HG03469 (cell line): ENCODE results near the gene CAPN15.
"Not testable (repeated sequence)": the region's sequence is repeated elsewhere in the genome, so short reads cannot be mapped to it uniquely, and the experiment has no call there.

ENCODE experiments used
- ATAC-seq: cut with Tn5 transposase; IDR thresholded peaks from one replicate; pipeline ENCODE4 v1.9.1; 2021; ENCODE audit warnings: mild to moderate bottlenecking, moderate library complexity, moderate number of reproducible peaks; ENCODE audit not compliant: unreplicated experiment

Gene CAPN15

DNA sequence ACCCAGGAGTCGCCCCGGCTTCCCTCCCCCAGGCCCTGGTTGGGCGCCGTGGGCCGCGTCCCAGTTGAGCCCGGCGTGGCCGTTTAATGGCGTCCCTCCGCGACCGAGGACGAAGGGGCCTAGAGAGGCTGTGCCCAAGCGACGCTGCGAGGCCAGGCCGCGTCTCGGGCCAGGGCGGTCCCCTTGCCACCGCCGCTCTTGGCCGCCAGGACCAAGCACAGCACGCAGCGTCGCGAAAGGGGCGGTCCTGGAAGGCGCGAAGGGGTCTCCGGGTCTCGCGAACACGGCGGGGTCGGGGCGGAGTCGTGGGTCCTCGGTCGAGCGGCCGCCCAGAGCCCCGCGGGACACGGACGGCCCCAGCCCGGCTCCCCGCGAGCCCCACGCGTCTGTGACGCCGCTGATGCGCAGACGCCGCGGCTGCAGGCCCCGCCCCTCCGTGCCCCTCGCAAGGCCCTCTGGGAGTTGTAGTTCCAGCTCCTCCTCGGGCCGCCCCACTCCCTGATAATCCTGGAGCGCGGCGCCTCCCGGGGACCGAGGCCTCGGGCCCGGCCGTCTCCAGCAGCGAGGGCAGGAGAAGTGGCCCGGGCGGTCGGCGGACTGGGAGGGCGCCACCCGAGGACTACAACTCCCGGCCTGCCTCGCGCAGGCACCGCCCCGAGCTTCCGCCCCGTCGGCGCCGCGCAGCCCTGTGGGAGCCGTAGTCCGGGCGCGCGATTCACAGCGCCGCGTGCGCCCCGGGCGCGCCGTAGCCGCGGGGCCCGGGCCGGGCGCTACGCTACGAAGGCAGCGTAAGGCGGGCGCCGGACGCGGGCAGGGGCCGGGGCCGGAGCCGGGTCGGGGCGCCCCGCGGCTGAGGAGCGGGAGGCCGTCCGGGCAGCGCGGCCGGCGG lies at the start of gene CAPN15:
Gene CAPN15 (plus strand): TSS at position 698 of the 889 bp plus-strand sequence. CDS start 19,127 bp downstream, outside the sequence.
- peak; percentile 32 for ATAC-seq

- not testable (repeated sequence) for ATAC-seq
These were observed 49.2 kb upstream of the CAPN15 start for GRCh38 chr16:478287-478686.

DNA sequence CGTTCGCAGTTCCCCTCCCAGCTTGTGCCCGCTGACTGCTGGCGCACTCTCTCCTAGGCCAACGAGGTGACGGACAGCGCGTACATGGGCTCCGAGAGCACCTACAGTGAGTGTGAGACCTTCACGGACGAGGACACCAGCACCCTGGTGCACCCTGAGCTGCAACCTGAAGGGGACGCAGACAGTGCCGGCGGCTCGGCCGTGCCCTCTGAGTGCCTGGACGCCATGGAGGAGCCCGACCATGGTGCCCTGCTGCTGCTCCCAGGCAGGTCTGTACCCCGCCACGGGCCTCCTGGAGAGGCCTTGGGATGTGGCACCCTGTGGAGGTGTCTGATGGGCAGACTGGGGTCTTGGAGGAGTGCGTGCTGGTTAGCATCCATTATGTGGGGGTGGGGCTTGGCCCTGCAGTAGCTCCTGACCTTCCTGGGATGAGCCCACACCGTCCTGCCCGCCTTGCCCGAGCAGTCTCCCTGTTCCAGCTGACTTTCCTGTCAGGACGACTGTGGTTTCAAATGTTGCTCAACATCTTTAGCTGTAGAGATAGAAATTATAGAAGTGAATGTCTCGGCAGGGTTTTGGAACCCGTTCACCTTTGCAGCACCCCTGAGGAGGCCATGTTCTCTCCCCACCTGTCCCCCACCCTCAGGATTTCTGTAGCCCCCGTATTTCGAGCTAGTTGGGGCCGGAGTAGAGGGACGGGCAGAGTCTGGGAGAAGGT lies 44.9 kb upstream of the CAPN15 start:
- ATAC-seq = no peak

- ATAC-seq = no peak
These were observed 44.0 kb upstream of the CAPN15 start for GRCh38 chr16:483341-484075.

- ATAC-seq = no peak
These were observed 37.9 kb upstream of the CAPN15 start for GRCh38 chr16:489606-490005.

DNA sequence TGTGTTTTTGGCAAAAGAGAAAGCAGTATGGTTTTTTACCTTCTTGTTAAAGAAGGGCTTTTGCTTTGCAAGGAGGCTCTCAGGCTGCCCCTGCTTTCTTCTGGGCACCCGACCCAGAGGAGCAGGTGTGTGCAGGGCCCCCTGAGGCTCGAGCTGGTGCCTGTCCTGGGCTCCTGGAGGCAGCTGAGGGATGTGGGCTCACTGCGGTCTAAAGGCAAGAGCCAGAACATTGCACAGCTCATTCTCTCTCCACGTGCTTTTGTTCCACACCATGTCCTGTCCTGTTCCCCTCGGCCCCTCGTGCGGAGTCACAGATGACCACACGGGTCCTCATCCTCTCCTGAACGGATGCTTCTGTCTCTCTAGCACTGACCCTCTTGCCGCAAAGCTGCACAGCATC lies 36.7 kb upstream of the CAPN15 start:
- ATAC-seq = no peak

DNA sequence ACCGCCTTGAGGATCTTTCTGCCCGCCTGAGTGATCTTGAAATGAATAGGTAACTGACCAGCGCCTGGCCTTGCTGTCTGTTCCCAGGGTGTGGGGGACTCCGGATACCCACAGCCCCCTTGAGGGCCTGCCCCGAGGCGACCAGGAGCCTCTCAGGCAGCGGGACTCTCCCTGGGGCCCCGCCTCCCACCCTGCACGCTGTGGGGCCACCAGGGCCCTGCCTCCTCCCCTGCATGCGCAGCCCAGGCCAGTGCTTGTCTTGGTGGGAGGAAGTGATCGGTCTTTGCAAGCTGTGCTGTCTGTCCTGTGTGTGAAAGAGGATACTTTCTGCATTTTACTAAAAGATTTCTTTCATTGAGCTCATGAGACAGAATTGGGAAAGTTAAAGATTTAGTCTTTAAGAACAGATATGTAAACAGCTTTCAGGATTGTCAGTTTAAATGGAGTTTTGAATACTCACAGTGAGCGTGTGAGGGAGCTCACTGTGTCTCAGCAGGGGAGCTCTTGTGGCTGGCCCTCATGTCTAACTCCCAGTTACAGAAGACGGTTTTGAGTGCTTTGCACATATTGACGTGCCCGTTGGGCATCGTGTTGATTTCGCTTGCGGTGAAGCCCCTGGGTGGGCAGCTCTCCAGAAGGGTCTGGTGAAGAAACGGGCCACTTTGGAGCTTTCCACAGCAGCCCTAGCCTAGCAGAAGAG lies 36.1 kb upstream of the CAPN15 start:
- ATAC-seq = no peak

DNA sequence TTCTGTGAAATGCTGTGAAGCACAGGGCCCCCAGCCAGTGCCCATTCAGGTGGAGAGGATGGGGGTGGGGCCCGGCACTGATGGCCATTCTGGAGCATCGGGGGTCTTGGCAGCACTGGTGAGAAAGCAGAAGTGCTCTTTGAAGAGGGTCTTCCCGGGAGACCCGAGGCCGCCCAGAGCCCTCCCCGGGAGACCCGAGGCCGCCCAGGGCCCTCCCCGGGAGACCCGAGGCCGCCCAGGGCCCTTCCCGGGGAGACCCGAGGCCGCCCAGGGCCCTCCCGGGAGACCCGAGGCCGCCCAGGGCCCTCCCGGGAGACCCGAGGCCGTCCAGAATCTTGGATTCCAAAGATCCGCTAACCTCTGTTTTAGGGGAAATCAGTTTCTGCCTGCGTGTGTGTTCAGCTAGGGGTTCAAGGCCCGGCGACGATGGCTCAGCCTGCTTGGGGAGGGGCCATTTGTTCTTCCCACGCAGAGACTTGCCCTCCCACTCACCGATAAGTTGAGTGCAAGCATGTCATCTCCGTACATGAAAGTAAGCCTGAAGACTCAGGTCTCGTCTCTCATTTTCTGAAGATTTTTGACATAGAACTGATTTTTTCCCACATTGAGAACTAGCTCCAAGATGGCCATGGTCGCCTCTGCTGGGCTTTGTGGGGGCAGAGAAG lies 35.2 kb upstream of the CAPN15 start:
- no peak for ATAC-seq

GRCh38 chr16:494676-495075 lies 32.8 kb upstream of the CAPN15 start:
- not testable (repeated sequence) for ATAC-seq

DNA sequence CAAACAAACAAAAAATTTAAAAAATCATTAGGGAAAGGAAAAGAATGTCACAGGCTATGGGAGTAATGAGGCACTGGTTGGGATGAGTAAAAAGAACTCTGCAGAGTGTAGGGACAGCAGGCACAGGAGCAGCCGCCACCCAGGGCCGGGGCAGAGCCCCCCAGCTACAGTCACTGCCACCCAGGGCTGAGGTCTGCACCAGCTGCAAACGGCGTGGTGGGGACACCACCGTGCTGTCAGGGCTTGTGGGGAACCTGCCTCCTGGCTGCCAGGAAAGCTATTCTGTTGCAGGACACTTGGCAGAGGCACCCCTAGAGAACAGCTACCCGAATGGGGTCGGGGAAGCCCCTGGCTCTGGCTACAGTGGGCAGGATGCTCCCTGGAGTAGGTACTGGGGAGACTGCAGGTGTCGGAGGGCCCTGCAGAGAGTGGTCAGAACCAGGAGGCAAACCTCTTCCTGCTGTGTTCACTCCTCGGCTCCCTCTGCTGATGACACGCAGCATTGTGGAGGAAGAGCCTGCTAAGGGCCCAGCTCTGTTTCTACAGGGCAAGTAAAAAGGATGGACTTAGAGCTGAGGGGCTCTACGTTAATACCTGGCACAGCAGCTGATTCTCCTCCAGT lies 32.3 kb upstream of the CAPN15 start:
- ATAC-seq = no peak

DNA sequence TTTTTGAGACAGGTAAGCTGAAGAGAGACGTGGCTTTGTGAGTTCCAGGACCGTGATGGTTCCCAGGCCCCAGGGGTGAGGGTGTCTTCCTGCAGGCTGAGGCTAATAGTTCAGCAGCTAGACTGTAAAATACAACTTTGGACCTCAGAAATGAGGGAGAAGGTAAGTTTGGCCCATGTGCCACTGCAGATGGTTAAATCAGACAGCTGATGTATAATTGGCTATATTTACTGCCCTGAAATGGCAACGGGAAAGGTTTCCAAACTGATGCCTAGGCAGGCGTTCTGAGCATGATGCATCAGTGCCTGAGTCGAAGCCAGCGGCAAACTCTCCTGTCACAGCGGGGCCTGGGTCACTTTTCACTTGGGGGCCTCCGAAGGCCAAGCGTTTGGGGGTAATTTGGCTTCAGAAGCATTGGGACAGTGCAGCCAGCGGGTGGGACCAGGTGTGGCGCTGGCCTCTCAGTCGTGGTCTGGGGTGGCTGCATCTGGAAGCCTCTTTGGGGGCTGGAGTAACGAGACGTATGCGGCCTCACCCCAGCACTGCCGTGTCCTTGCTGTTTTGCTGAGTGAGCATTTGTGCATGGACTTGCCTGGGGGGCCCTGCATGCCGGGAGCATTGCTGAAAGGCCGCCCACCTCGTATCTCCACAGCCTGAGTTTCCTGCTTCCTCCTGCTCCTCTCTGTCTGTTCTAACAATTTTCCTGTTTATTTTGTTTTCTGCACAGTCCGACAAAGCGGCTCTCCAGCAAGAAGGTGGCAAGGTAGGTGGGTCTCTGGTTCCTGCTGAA lies 31.2 kb upstream of the CAPN15 start:
- no peak for ATAC-seq

- ATAC-seq = no peak
These were observed 30.3 kb upstream of the CAPN15 start for GRCh38 chr16:497258-497657.

DNA sequence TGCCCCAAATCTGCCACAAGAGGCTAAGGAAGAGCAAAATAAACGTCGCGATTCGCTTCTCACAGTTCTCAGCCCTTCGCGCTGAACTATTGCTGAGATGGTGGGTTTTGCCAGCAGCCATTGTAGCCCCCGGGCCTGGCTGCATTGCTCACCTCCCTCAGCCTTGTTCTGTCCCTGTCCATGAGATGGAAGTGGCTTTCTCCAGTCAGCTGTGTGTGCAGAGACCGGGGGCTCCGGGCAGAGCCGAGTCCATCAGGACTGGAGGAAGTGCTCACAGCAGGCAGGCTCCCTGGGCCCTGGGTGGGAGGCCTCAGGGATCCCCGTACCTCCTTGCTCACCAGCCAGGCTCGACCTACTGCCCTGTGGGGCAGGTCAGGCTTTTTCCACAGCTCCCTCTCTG lies 27.6 kb upstream of the CAPN15 start:
- ATAC-seq = no peak

DNA sequence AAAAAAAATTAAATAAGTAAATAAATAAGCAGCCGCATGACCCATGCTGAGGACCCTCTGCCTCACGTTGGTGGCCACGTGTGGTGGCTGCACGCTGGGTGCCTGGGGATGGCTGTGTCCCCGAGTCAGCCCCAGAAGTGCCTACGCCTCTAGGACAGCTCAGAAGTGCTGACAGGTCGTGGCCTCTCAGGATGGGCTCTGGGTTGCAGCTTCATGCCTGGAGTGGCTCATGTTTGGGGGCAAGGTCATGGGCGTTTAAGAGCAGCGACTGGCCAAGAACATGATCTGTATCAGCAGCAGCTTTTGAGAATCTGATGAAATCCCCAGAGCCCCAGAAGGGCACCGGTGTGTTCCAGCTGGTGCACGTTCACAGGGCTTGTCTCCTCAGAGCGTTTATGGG lies 26.8 kb upstream of the CAPN15 start:
- ATAC-seq = no peak

DNA sequence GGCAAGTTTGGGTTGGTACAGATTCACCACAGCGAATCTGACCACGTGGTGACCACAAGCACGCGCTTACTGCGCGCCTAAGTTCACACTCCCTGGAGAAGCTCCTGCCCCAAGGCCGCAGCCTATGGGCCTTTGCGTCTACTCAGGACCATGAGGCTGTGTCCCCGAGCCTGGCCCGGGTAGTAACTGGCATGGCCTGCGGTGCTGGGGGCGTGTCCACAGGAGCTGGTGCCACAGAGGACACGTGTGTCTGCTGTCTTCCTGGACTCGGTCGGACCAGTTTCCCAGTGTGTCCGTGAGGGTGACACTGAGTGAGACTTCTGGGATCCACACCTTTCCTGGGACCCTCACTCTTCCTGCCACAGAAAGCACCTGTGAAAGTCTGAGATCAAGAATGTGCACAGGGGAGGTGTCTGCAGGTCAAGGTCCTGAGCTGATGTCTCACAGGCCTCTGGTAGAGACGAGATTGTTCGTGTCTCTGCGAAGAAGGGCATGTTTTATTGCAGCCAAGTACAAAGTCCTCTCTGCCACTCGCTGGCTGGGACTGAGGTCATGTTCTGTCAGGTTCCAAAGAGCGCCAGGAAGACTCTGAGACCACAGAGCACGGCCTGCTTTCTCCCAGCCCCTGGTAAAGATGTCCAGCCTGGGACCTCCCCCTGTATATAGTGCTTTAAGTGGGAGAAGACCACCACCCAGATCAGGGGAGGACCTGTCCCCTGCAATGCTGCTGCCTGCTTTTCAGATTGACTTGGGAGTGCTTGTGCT lies 25.2 kb upstream of the CAPN15 start:
- no peak for ATAC-seq

DNA sequence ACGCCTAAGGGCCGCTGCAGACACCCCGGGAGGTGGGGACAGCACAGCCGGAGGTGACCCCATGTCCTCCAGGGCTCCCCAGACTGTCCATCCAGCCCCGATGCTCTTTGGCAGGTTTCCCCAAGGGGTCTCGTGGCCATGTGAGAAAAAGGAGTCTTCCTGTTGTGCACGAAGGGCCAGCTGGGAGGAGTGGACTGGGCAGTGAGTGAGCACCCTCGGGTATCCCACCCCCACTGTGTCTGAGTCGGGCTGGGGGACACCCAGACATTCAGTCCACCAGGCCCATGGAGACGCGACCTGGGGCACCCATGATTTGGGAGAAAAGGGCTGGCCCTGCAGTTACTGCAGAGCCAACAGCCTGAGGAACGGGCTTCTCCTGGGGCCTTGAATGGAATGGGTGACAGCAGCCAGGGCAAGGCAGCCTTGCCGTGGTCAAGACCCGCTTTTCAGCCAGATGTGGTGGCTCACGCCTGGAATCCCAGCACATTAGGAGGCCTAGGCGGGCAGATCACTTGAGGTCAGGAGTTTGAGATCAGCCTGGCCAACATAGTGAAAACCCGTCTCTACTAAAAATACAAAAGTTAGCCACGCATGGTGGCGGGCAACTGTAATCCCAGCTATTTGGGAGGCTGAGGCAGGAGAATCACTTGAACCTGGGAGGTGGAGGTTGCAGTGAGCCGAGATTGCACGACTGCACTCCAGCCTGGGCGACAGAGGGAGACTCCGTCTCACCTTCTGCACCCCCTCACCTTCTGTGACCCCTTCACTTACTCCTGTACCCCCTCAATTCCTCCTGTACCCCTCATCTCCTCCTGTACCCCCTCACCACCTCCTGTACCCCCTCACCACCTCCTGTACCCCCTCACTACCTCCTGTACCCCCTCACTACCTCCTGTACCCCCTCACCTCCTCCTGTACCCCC lies 24.1 kb upstream of the CAPN15 start:
- ATAC-seq = no peak
